Transverse colon (tissue), 3 donors: Measurements from ENCODE around the gene SCART1.
"Not testable (repeated sequence)": the region's sequence is repeated elsewhere in the genome, so short reads cannot be mapped to it uniquely, and the experiment has no call there.

Experiments
- CTCF ChIP-seq, 5 experiments: fragments of 200-600 bp in 3 of 5; fragments of 450-650 bp in 2 of 5; sonication (generic) in 3 of 5; IDR thresholded peaks; 1 replicate in 2 of 5; 2 replicates in 3 of 5; pipeline ENCODE4 v1.5.1; 2016 to 2017; ENCODE audit warnings: antibody characterized with exemption in 5 of 5, inconsistent platforms in 3 of 5, mild to moderate bottlenecking in 2 of 5, moderate library complexity in 1 of 5
- EP300 ChIP-seq: sonication (generic); formaldehyde crosslinking; IDR thresholded peaks from one replicate; pipeline ENCODE4 v1.6.1; 2017; ENCODE audit warnings: antibody characterized with exemption, low read depth
- POLR2A ChIP-seq: fragments of 450-650 bp; IDR thresholded peaks from one replicate; pipeline ENCODE4 v1.6.1; 2016; ENCODE audit warnings: antibody characterized with exemption, mild to moderate bottlenecking, moderate library complexity

DNA sequence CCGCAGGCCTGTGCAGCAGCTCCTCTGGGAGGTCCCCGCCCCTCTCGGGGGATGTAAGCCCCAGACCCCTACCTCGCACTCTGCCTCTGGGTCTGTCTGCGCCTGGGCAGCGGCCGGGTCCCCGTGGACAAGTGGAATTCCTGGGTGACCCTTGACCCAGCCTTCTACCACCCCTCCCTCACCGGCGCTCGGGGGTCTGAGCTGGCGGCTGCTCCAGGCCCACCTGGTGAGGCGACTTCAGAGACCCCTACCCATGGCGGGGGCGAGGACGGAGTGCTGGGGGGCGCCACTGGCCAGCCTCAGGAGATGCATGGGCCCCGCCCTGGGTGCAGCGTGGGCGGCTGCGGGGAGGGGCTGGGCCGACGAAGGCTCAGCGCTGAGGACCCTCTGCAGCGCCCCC lies 21.0 kb upstream of the SCART1 start:
- not testable (repeated sequence) for TF ChIP-seq EP300; CTCF (IDR thresholded peaks at IDR 0.05); POLR2A
